CD14-positive monocyte (primary cell): ENCODE measurements around the gene ATXN2L. TPM values are rescaled to one million over a fixed set of nuclear protein-coding genes. Genes with fewer than 3 reads are reported as not detected.

Source experiments
- DNase-seq, 3 donors: peaks; one replicate each; pipeline ENCODE4 v3.0.0-alpha.2; 2011 to 2022
- H2AFZ ChIP-seq: 2 replicates; pipeline ENCODE4 v1.6.0; 2012; ENCODE audit warnings: mild to moderate bottlenecking, low read depth, low read length, inconsistent platforms; ENCODE audit not compliant: insufficient read depth, poor library complexity, severe bottlenecking
- H3K27ac ChIP-seq, 2 donors: 1 replicate in 1 of 2; 2 replicates in 1 of 2; pipeline ENCODE4 v1.5.1; 2012 to 2013; ENCODE audit warnings: low read length in 2 of 2, control low read depth in 1 of 2, inconsistent platforms in 1 of 2, low read depth in 1 of 2, mild to moderate bottlenecking in 1 of 2
- H3K27me3 ChIP-seq, 2 donors: one replicate each; pipeline versions ENCODE4 v1.6.0 to v1.6.1; 2011 to 2013; ENCODE audit warnings: low read length in 2 of 2; ENCODE audit not compliant: control insufficient read depth in 2 of 2, insufficient read depth in 2 of 2
- H3K36me3 ChIP-seq, 2 donors: replicated peaks in 1 of 2; 1 replicate in 1 of 2; 2 replicates in 1 of 2; pipeline versions ENCODE4 v1.5.1 to v1.6.1; 2012 to 2013; ENCODE audit warnings: low read length in 2 of 2, control low read depth in 1 of 2, inconsistent platforms in 1 of 2, mild to moderate bottlenecking in 1 of 2; ENCODE audit not compliant: insufficient read depth in 2 of 2, control insufficient read depth in 1 of 2
- H3K4me1 ChIP-seq, 2 donors: 1 replicate in 1 of 2; 2 replicates in 1 of 2; pipeline versions ENCODE4 v1.5.1 to v1.6.1; 2012 to 2013; ENCODE audit warnings: low read length in 2 of 2, control low read depth in 1 of 2, inconsistent platforms in 1 of 2, mild to moderate bottlenecking in 1 of 2, moderate library complexity in 1 of 2; ENCODE audit not compliant: insufficient read depth in 2 of 2, control insufficient read depth in 1 of 2
- H3K4me2 ChIP-seq: replicated peaks from 2 replicates; pipeline ENCODE3; 2012; ENCODE audit warnings: low read length, moderate library complexity, mild to moderate bottlenecking; ENCODE audit not compliant: poor library complexity, severe bottlenecking; ENCODE audit errors: extremely low read depth
- H3K4me3 ChIP-seq, 3 experiments: fragments of 200-600 bp in 1 of 3; sonication (generic) in 1 of 3; replicated peaks in 1 of 3; 1 replicate in 2 of 3; 2 replicates in 1 of 3; pipeline ENCODE4 v1.5.1; 2011 to 2013; ENCODE audit warnings: low read length in 3 of 3, mild to moderate bottlenecking in 3 of 3, control low read depth in 2 of 3, low read depth in 2 of 3, inconsistent platforms in 1 of 3, moderate library complexity in 1 of 3
- H3K79me2 ChIP-seq: 2 replicates; pipeline ENCODE4 v1.6.0; 2012; ENCODE audit warnings: mild to moderate bottlenecking, control low read depth, inconsistent platforms, low read length, moderate library complexity; ENCODE audit not compliant: insufficient read depth
- H3K9ac ChIP-seq: 2 replicates; pipeline ENCODE4 v1.6.0; 2017; ENCODE audit warnings: low read length, mild to moderate bottlenecking; ENCODE audit not compliant: insufficient read depth, poor library complexity, severe bottlenecking
- H3K9me3 ChIP-seq, 2 donors: replicated peaks in 1 of 2; 1 replicate in 1 of 2; 2 replicates in 1 of 2; pipeline versions ENCODE4 v1.5.1 to v1.6.1; 2012 to 2013; ENCODE audit warnings: low read length in 2 of 2, control low read depth in 1 of 2; ENCODE audit not compliant: control insufficient read depth in 1 of 2, insufficient read depth in 1 of 2
- H4K20me1 ChIP-seq: 2 replicates; pipeline ENCODE4 v1.6.0; 2012; ENCODE audit warnings: mild to moderate bottlenecking, low read length, control low read depth, moderate library complexity; ENCODE audit not compliant: insufficient read depth
- H3K27ac Mint-ChIP-seq, 7 donors: one replicate each; pipeline ENCODE4 v1.8.0; 2020; ENCODE audit warnings: mild to moderate bottlenecking in 7 of 7, mixed read lengths in 7 of 7, moderate library complexity in 6 of 7, inconsistent platforms in 2 of 7
- H3K27me3 Mint-ChIP-seq, 3 donors: one replicate each; pipeline ENCODE4 v1.8.0; 2021 to 2022; ENCODE audit warnings: low read depth in 3 of 3, mild to moderate bottlenecking in 3 of 3, mixed read lengths in 3 of 3, moderate library complexity in 3 of 3, inconsistent platforms in 1 of 3
- H3K36me3 Mint-ChIP-seq, 2 donors: one replicate each; pipeline ENCODE4 v1.8.0; 2020; ENCODE audit warnings: mixed read lengths in 2 of 2, inconsistent platforms in 1 of 2, mild to moderate bottlenecking in 1 of 2
- H3K4me1 Mint-ChIP-seq: one replicate; pipeline ENCODE4 v1.8.0; 2020; ENCODE audit warnings: mild to moderate bottlenecking, mixed read lengths
- H3K4me3 Mint-ChIP-seq, 2 donors: one replicate each; pipeline ENCODE4 v1.8.0; 2020; ENCODE audit warnings: mild to moderate bottlenecking in 2 of 2, mixed read lengths in 2 of 2, moderate library complexity in 1 of 2
- H3K9me3 Mint-ChIP-seq, 7 donors: one replicate each; pipeline ENCODE4 v1.8.0; 2020 to 2022; ENCODE audit warnings: mixed read lengths in 7 of 7, mild to moderate bottlenecking in 6 of 7, moderate library complexity in 6 of 7, inconsistent platforms in 2 of 7
- CTCF ChIP-seq: fragments of 200-600 bp; IDR thresholded peaks from one replicate; pipeline ENCODE4 v1.8.0; 2022; ENCODE audit warnings: antibody characterized with exemption, mild to moderate bottlenecking
- WGBS: methylation state at CpG from one replicate; pipeline ENCODE4 v1.1.5; 2013; ENCODE audit warnings: missing lambda C conversion rate; ENCODE audit not compliant: insufficient coverage; 5-methylcytosine and 5-hydroxymethylcytosine counted together
- intact Hi-C, 2 donors: fragments of 100-400 bp; cut with micrococcal nuclease; formaldehyde crosslinking; loops; one replicate each; pipeline versions ENCODE4 v1.15.0 to v1.15.1; 2023
- polyA plus RNA-seq, 3 donors: library from polyadenylated mRNA; depleted of rRNA in 1 of 3; unstranded in 2 of 3; stranded (reverse) in 1 of 3; fragments of 300-500 nt in 2 of 3; fragments of >200 nt in 1 of 3; fragmentation: Illumina TruSeq in 2 of 3; gene quantifications; 1 replicate in 2 of 3; 2 replicates in 1 of 3; pipeline ENCODE4 v1.2.3, GENCODE V29; 2012 to 2021

The ATXN2L gene
- polyA plus RNA-seq, 3 donors = 4.8 to 118 (median 10.2) TPM

GRCh38 chr16:28865722-28866453 lies 43.1 kb downstream of the ATXN2L start:
- Histone ChIP-seq H3K4me1 (peaks cover 19 to 26% of the 10 kb centered on the region in 2 donors), H3K36me3 (peaks cover 41 to 45% of the 10 kb centered on the region in 2 donors), H3K27me3 (no peaks in the 10 kb centered on the region), H3K4me3 (no peak overlapping the region), H3K9me3 (no peaks in the 10 kb centered on the region), H4K20me1 (peaks cover 30% of the 10 kb centered on the region), H3K27ac (peak overlapping the region in 1 of 2 donors; percentile 23), H2AFZ (no peak overlapping the region), H3K9ac (no peak overlapping the region), H3K4me2 (no peak overlapping the region), H3K79me2 (peaks cover 50% of the 10 kb centered on the region)
- peak overlapping the region in 3 of 7 donors; percentile 33 to 71 (median 58) for H3K27ac Mint-ChIP-seq
- H3K9me3 Mint-ChIP-seq = peaks cover 0 to 2% (median 0%) of the 10 kb centered on the region in 7 donors
- WGBS = 94% methylated on average over 24 of the region's 32 CpGs
- H3K27me3 Mint-ChIP-seq = peaks cover 0 to 2% (median 0%) of the 10 kb centered on the region in 3 donors
- peaks cover 36 to 43% of the 10 kb centered on the region in 2 donors for H3K36me3 Mint-ChIP-seq
- no peak for TF ChIP-seq CTCF
- DNase-seq = no peak
- intact Hi-C loops = no loop called here
- H3K4me1 Mint-ChIP-seq = peaks cover 20% of the 10 kb centered on the region
- no peak overlapping the region for H3K4me3 Mint-ChIP-seq

- intact Hi-C loops = no loop called here
- Mint-ChIP-seq H3K36me3 (peaks cover 40 to 49% of the 10 kb centered on the region in 2 donors), H3K4me3 (no peak overlapping the region), H3K4me1 (peaks cover 20% of the 10 kb centered on the region), H3K27me3 (peaks cover 0 to 2% (median 0%) of the 10 kb centered on the region in 3 donors), H3K9me3 (peaks cover 0 to 2% (median 0%) of the 10 kb centered on the region in 7 donors), H3K27ac (peak overlapping the region in 2 of 7 donors; percentile 33 to 46)
- Histone ChIP-seq H3K27ac (no peak overlapping the region), H3K4me2 (no peak overlapping the region), H4K20me1 (peaks cover 30% of the 10 kb centered on the region), H2AFZ (no peak overlapping the region), H3K27me3 (no peaks in the 10 kb centered on the region), H3K4me3 (no peak overlapping the region), H3K9ac (no peak overlapping the region), H3K9me3 (no peaks in the 10 kb centered on the region), H3K4me1 (peaks cover 19 to 26% of the 10 kb centered on the region in 2 donors), H3K79me2 (peaks cover 50% of the 10 kb centered on the region), H3K36me3 (peaks cover 47 to 49% of the 10 kb centered on the region in 2 donors)
- no peak for TF ChIP-seq CTCF
- WGBS = 90% methylated on average over 12 of the region's 17 CpGs
- no peak for DNase-seq
These were observed 43.6 kb downstream of the ATXN2L start for GRCh38 chr16:28866454-28866804.
